GM19035 (cell line): ENCODE data around the gene MCMBP.
"Not testable (repeated sequence)": the region's sequence is repeated elsewhere in the genome, so short reads cannot be mapped to it uniquely, and the experiment has no call there.

Source experiments
- ATAC-seq: cut with Tn5 transposase; IDR thresholded peaks from one replicate; pipeline ENCODE4 v1.9.1; 2021; ENCODE audit not compliant: unreplicated experiment

Gene MCMBP

DNA sequence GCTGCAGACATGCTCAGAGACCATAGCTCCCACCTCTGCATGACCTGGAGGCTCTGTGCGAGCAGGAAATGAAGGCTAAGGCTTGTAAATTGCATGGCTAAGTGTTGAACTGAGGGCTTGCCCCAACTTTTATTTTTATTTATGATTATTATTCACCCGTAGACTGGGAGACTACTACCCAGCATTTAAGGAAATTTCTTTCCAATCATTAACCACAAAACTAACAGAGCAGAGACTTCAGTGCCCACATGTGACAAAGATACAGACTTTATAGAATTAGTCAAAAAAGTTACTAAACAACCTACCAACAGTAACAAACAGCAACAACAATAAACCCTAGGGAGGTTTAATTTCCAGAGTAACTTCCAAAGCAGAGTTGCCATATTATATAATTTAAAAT, 39.7 kb downstream of the MCMBP start:
- ATAC-seq, result no peak

DNA sequence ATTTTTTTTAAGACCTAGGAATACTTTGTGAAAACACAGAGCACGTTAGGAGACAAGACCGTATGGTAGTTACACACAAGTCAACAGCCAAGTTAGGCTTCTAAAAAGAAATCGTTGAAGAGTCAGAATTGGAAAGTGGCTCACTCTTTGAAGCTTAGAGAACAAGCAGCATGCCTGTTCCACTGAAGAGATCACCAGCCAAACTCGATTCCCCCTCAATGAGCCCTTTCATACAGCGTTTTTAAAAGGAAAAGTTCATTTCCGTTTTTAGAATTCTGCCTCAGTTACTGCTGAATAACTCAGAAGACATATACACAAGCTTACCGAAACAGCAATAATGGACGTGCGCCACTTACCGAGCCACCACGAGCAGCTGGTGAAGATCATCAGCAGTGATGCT, 41.0 kb downstream of the MCMBP start:
- no peak for ATAC-seq

DNA sequence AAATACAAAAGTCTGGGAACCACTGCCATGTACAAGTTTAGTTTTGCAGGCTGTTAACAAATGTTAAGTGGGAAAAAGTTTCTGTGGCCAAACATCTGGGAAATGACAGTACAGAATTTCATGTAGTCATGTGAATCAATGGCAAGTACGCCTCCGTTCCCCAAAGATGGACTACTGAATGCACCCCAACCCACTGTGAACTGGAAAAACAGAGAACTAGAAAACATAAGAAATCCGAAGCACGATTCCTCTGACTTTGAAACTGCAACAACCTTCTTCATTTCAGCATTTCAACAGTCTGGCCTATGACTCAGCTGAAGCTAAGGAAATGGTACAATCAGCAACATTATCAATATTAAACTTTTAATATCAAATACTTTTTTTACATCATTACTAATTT, 41.8 kb downstream of the MCMBP start:
- ATAC-seq, result no peak

DNA sequence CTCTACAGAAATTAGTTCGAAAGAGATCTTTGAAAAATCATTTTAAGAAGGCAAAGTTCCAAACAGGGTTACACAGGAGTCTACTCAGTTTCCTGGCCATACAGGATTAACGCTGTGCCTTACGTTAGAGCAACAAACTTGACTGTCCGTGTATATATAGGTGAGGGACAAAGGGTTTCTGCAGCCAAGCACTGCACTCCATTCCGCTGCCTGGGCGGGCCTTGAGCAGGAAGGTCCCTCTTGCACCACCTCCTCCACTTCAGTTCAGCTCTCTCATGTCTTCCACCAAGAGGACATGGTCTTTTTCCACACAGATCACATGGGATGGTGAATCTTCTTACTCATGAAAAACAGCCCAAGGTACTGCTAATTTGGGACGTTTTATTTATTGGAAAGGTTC, 43.2 kb downstream of the MCMBP start:
- no peak for ATAC-seq

DNA sequence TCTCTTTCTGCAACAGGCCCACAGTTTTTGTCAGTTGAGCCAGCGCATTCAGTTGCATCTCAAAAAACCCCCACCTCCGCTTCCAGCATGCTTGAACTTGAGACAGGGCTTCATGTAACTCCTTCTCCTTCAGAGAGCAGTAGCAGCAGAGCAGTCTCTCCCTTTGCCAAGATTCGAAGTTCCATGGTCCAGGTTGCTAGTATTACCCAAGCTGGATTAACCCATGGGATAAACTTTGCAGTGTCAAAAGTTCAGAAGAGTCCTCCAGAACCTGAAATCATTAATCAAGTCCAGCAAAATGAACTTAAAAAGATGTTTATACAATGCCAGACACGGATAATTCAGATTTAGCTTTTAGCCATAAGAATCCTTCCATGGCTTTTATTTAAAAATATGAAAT, 45.2 kb downstream of the MCMBP start:
- no peak for ATAC-seq

DNA sequence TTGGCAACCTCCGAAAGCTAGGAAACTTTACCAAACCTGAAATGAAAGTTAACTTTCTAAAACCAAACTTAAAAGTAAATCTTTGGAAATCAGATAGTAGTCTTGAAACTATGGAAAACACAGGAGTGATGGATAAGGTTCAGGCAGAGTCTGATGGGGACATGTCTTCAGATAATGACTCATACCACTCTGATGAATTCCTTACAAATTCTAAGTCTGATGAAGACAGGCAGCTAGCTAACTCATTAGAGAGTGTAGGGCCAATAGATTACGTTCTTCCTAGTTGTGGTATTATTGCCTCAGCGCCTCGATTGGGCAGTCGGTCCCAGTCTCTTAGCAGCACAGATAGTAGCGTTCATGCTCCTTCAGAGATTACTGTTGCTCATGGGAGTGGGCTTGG, 45.9 kb downstream of the MCMBP start:
- no peak for ATAC-seq

DNA sequence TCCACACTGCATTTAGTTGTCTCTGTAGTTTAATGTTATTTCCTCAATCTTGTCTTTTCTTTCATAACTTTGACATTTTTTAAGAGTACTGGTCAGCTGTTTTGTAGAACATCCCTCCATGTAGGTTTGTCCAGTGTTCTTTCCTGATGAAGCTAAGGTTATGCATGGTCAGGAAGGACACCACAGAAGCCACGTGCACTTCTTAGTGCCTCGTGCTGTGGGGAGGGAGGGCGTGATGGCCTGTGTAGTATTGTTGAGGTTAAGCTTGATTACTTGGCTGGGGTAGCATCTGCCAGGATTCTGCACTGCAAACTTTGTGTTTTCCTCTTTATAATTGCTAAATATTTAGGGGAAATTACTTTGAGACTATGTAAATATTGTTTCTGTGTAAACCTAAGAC, 48.3 kb downstream of the MCMBP start:
- no peak for ATAC-seq

DNA sequence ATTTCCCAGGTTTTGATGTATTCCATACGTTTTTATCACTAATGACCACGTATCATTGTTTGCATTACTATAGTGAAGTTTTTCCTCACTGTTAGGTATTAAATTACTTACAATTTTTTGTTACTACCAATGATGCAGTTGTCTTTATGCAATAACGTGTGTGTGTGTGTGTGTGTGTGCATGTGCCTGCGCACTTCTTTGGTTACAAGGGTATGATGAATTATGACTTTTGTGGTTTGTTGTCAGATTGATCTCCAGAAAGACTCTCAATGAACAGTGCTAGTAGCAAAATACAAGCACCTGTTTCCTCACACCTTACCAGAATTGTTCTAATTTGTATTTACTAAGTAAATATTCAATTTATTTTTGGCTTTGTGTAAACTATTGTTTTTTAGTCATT, 51.5 kb downstream of the MCMBP start:
- no peak for ATAC-seq

DNA sequence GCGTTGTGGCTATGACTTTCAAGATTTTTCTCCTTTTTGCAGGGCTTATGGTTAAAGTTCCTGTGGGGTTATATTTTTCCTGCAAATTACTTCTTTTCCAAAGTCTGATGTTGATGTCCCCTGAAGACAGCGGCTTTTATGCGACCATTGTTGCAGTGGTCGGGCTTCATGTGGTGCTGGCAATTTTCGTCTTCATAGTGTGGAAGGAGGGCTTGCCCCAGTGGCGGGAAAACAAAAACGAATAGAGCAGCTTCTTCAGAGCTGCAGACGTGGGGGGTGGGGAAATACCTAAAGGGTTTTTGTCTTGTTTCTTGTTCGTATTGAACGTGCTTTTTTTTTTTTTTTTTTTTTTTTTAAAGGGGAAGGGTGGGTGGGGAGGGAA, 53.8 kb downstream of the MCMBP start:
- no peak for ATAC-seq

DNA sequence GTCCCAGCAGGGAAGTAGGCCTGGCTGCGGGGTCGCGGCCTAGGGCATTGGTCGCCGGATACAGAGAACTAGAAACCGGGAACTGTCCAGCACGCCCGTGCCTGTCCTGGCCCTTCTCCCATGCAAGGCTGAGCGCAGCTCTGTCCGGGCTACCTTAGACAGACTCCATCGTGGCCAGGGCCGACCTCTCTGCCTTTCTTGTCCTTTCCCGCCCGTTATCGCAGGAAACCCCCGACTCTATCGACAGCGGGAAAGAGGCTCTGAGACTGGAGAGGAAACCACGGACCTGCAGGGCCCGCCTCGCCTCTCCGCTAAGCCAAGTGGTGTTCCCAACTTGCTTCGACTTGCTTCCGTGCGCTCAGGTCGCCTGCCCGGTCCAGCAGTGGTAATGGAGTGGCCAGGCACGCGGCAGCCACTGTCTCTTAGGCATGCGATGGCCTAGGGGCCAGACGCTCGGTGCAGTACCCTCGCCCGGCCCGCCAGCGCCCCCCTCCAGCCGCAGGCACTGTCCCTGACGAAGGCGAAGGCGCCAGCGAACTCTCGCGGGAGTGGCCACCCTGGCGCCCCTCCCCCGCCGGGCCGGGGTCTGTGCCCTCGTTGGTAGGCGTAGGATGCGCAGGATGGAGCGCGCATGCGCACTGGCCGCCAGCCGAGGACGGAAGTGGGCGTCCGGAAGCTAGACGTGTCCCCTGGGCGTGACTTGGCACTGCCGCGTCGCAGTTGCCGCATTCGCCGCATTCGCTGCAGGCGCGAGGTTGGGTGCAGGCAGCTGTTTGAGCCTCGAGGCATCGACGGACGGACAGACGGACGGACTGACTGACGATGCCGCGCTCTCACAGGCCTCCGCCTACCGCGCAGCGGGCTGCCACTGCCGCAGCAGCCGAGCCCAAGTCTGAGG, 54.4 kb downstream of the MCMBP start:
- ATAC-seq, result no peak

DNA sequence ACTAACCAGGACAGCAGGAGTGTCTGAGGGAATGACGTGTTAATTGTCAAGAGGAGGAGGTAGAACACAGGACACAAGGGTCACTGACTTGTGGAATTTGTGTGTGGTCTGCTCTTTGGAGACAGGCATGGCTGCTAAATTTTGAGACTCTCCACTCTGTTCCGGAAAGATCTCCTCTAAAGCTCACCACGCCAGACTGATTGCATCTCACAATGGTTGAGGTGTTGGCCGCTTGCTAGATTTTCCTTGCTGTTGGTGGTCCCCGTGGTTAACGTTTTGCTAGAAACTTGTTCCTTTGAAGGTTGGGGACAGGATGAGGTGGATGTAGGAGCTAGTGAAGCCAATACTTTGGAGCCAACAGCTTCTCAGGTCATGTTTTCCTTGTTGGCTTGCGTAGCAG, 57.0 kb downstream of the MCMBP start:
- ATAC-seq, result no peak

DNA sequence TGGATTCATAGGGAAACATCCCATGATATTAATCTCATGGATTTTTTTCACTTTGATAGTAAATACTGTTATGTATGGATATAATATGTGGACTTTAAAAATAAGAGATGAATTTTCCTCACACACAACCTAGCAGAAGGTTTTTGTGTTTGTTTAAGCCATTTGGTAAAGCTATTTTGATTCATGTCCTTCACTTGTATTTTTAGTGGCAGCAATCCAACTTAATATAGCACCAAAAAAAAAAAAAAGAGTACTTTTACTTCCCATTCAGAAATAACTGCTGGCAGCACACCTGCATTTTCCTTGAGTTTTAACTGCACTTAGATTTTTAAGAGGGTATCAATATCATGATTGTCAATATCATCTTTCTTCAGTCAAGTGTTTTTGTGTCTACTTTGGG, 60.0 kb downstream of the MCMBP start:
- no peak for ATAC-seq

DNA sequence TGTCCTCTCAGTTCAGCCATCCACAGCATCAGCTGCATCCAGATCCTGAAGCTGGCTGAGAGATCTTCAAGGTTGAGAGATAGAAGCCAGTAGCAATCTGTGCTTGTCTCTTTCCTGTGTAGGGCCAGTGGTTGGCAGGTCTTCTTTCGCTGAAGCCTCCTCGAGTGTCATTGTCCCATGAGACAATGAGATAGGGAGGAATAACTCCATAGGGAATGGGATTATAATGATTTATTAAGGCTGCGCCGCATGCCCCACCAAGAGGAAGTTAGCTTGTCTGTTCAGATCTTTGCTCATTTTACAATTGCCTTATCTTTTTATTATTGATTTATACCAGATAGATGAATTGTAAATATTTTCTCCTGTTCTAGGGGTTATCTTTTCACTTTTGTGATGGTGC, 61.5 kb downstream of the MCMBP start:
- no peak for ATAC-seq

DNA sequence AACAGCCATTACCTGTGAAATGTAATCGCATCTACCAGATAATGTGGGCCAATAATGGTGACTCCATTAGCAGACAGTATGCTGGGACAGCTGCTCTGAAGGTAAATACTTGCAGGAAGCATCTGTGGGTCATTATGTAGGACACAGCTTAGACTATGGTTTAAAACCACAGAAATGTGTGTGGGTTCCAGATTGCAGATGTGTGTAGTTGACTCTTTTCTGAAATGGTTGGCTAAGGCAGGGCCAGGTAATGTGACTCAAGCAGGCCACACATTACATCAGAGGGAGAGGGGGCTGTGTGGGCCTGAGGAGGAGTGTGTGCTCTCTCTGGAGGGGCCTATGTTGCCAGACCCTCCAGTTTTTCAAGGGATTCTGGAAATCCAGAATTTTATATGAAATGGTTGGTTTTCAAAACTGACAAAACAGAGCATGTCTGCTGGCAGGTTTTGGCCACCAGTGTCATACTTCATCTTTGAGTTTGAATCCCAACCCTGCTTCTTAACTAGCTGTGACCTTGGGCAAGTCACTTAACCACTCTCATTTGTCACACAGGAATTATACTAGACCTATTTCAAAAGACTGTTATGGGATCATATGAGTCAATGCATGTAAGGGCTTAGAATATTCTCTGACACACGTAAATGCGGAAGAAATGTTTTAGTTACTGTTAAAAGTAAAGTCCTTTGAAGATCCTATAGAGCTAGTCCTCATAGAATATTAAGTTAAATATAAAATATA, 64.5 kb downstream of the MCMBP start:
- peak; percentile 64 for ATAC-seq

DNA sequence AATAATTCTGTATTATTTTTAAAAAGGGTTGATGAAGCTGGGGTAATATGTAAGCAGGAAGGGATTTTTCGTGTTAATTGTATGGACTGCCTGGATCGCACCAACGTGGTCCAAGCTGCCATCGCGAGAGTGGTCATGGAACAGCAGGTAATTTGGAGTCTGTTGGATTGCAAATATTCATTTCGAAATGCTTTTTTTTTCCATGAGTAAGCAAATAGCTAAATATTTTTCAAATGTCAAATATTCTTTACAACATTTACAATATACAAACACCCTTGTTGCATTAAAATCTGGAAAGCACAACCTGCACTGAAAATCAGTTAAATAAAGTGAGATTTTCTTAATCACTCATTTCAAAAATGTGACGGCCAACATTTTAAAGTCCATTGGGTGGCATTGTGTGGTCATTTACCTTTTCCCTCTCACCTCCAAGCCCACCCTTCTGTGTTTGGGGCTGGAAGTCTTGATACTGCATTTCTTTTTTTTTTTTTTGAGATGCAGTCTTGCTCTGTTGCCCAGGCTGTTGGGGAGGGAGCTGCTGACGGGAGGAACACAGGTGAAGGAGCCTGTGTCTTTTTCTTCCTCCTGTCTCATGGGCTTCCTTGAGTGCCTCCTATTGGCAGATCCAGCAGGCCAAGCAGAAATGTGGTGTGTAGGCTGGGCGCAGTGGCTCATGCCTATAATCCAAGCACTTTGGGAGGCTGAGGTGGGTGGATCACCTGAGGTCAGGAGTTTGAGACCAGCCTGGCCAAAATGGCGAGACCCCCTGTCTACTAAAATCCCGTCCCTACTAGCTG, 66.1 kb downstream of the MCMBP start:
- ATAC-seq, result no peak

DNA sequence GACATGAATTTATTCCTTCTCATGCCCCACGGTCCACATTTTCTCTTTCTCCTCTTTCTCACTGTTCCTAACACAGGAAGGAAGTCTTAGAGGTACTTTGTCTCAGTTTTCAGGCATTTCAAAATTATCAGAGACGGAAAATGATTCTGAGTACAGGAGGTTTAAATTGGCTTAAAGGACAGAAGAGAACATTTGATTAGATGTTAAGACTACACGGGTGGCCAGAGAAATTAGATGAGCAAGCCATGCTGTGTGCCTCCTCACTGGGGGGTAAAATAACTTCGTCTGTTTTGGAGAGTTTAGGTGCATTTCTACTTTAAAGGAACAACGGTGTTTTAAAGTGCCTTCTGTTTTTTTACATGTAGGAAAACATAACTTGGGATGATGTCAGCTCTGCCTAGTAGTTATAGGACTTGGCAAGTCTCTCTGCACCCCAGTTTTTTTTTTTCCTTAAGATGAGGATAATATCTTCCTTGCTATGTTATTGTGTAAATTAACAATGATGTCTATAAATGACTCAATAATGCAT, 66.9 kb downstream of the MCMBP start:
- no peak for ATAC-seq

DNA sequence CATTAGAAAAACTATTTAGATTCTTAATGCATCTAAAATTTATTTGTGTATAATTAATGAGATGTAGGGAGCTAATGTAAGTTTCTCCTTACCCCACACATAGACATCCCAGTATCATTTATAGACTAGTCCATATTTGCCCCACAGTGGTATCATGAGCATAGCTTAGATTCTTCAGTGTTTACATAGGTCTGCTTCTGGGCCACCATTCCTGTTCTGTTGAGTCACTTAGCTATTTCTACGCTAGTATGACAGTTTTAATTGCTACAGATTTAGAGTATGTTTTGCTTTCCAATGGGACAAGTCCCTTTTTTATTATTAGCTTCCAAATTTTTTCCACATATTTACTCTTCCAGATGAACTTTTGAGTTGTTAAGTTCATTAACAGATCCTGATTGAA, 69.4 kb downstream of the MCMBP start:
- ATAC-seq, result no peak

DNA sequence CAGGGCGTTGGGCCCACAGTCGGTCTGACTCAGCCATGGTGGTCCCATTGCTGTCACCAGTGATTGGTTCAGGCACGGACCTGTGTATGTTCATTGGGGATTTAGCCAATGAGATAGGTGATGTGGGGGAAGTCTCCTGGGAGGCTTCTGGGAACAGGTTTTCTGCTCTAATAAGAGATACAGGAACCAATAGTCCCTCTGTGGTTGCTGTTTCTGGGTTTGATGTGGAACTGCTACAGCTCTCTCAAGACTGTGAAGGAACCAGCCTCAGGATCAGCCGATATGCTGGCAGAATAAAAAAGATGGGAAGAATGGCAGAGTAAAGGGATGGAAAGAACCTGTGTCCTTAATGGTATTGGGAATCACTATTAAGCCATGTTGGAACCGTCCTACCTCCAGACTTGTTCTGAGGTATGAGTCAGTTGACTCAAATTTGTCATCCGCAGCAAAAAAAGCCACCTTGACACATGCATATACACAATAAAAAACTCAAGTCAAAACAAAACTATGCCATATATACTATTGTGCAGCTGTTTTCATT, 70.6 kb downstream of the MCMBP start:
- ATAC-seq, result no peak

DNA sequence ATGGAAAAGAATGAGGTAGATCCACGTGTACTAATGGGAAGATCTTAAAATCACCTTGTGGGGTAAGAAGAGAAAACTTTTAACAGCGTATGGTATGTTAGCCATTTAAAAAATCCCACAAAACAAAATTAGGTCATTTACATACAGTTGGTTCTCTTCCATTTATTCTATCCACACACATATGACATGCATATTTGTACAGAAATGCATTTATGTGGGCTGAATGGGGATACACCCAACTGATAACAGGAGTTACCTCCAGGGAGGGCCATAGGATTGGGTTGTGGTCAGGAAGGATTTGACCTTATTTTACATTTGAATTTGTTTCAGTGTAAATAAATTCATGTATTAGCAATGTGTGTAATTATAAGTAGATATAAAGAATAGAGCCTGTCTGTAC, 71.5 kb downstream of the MCMBP start:
- no peak for ATAC-seq

DNA sequence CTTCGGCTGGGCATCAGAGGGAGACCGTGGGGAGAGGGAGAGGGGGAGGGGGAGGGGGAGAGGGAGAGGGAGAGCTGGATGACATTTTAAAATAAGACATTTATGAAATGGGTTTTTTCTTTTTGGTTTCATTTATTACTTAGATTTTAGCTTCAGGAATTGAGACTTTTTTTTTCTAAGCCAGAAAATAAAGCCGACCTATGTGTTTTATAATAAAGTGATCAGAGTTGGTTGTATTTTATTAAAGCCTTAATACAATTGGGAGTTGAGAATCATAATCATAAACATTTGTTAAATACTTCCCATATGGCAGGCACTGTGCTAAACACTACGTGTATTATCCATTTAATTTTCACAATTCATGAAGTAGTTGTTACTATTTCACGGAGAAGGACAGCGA, 76.6 kb downstream of the MCMBP start:
- no peak for ATAC-seq

DNA sequence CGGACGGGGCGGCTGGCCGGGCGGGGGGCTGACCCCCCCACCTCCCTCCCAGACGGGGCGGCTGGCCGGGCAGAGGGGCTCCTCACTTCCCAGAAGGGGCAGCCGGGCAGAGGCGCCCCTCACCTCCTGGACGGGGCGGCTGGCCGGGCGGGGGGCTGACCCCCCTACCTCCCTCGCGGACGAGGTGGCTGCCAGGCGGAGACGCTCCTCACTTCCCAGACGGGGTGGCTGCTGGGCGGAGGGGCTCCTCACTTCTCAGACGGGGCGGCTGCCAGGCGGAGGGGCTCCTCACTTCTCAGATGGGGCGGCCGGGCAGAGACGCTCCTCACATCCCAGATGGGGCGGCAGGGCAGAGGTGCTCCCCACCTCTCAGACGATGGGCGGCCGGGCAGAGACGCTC, 77.5 kb downstream of the MCMBP start:
- not testable (repeated sequence) for ATAC-seq
